Measurements from ENCODE around the gene NOC4L.

The NOC4L gene

DNA sequence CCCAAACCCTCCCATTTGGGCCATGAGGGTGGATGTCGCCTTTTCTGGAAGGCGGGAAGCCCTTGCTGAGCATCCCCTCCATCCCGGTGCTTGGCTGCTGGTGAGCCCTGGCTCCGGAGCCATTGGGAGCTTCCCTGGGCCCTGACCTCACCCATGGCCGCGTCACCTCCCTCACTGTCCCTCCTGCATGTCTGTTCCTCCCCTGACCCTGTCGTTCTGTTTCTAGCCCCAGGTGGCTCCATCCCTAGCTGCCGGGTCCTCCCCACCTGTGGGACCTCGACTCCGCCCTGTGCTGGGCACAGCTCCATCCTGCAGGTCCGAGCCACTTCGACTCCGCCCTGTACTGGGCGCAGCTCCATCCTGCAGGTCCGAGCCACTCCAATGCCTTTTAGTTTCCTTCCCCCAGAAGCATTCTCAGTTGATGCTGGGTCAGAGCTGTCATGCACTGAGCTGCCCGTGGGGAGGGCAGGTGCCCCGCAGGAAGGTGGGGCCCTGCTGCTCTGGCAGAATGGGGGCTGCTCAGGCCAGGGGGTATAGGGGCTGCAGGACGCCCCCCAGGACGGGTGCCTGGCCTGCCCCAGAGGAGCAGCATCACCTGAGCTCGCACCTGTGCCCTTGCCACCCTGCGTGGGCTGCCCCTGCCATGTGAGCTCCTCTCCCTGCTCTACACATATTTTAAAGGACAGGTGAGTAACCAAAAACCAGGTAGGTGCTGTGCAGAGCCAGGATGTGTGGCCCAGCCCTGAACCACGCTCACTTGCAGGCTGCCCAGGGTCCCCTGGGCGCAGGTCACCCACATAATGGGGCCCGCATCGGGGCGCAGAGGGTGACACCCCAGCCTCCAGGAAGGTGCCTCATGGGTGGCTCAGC is 19.0 kb downstream of the NOC4L start:
- no peak overlapping the region for H3K27ac ChIP-seq (ENCODE audit: low read depth, low read length, poor library complexity, severe bottlenecking)
- H3K9me3 ChIP-seq (ENCODE audit: low read length), result no peaks in the 10 kb centered on the region
- no peaks in the 10 kb centered on the region for H3K4me1 ChIP-seq (ENCODE audit: insufficient read depth, low read length, severe bottlenecking)
- H4K20me1 ChIP-seq (ENCODE audit: insufficient read depth, low read length), result no peaks in the 10 kb centered on the region
- H3K4me3 ChIP-seq (ENCODE audit: low read depth, low read length, poor library complexity, severe bottlenecking), result no peak overlapping the region
- H3F3A ChIP-seq (ENCODE audit: insufficient read depth, low read length), result no peaks in the 10 kb centered on the region
- H3K36me3 ChIP-seq (ENCODE audit: insufficient read depth, low read length), result no peaks in the 10 kb centered on the region; the same call in none of the 2 replicates
- no peaks in the 10 kb centered on the region for H3K9me2 ChIP-seq (ENCODE audit: low read depth, low read length)
- H2AFZ ChIP-seq (ENCODE audit: low read length), result no peak overlapping the region
- TF ChIP-seq, protein P1, sequence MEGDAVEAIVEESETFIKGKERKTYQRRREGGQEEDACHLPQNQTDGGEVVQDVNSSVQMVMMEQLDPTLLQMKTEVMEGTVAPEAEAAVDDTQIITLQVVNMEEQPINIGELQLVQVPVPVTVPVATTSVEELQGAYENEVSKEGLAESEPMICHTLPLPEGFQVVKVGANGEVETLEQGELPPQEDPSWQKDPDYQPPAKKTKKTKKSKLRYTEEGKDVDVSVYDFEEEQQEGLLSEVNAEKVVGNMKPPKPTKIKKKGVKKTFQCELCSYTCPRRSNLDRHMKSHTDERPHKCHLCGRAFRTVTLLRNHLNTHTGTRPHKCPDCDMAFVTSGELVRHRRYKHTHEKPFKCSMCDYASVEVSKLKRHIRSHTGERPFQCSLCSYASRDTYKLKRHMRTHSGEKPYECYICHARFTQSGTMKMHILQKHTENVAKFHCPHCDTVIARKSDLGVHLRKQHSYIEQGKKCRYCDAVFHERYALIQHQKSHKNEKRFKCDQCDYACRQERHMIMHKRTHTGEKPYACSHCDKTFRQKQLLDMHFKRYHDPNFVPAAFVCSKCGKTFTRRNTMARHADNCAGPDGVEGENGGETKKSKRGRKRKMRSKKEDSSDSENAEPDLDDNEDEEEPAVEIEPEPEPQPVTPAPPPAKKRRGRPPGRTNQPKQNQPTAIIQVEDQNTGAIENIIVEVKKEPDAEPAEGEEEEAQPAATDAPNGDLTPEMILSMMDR (IDR thresholded peaks at IDR 0.05; ENCODE audit: low read length), result no peak
- TF ChIP-seq EZH2 (IDR thresholded peaks at IDR 0.05; ENCODE audit: borderline replicate concordance, low read length), result no peak
- H3K9ac ChIP-seq (ENCODE audit: low read length), result no peak overlapping the region
- H3K79me2 ChIP-seq (ENCODE audit: insufficient read depth, low read length), result no peaks in the 10 kb centered on the region
- H3K4me2 ChIP-seq (ENCODE audit: low read length), result no peak overlapping the region
- no peaks in the 10 kb centered on the region for H3K27me3 ChIP-seq (ENCODE audit: insufficient read depth, low read length)

DNA sequence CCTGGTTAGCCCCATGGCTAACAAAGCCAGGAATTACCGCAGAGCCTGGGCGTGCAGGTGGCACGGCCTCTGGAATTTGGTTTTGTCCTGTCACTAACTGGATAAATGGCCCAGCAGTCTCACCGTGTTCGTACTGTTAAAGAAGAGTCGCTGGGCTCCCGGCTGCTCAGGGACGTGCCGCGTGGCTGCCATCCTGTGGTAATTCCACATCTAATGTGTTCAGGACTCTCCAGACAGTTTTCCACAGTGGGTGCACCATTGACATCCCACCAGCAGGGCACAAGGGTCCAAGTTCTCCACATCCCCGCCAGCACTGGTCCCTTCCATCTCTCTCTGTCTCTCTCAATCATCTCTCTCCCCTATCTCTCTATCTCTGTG is 19.6 kb downstream of the NOC4L start:
- Histone ChIP-seq H3K9me2 (ENCODE audit: low read depth, low read length) (no peaks in the 10 kb centered on the region), H3K9ac (ENCODE audit: low read length) (no peak overlapping the region), H3K27ac (ENCODE audit: low read depth, low read length, poor library complexity, severe bottlenecking) (no peak overlapping the region), H3K27me3 (ENCODE audit: insufficient read depth, low read length) (no peaks in the 10 kb centered on the region), H3K36me3 (ENCODE audit: insufficient read depth, low read length) (no peaks in the 10 kb centered on the region), H4K20me1 (ENCODE audit: insufficient read depth, low read length) (no peaks in the 10 kb centered on the region), H3K79me2 (ENCODE audit: insufficient read depth, low read length) (no peaks in the 10 kb centered on the region), H3K9me3 (ENCODE audit: low read length) (no peaks in the 10 kb centered on the region), H3K4me3 (ENCODE audit: low read depth, low read length, poor library complexity, severe bottlenecking) (no peak overlapping the region), H2AFZ (ENCODE audit: low read length) (no peak overlapping the region), H3K4me2 (ENCODE audit: low read length) (no peak overlapping the region), H3K4me1 (ENCODE audit: insufficient read depth, low read length, severe bottlenecking) (no peaks in the 10 kb centered on the region), H3F3A (ENCODE audit: insufficient read depth, low read length) (no peaks in the 10 kb centered on the region)
- TF ChIP-seq, protein P1 (IDR thresholded peaks at IDR 0.05; ENCODE audit: low read length), result no peak
- TF ChIP-seq EZH2 (IDR thresholded peaks at IDR 0.05; ENCODE audit: borderline replicate concordance, low read length), result no peak

DNA sequence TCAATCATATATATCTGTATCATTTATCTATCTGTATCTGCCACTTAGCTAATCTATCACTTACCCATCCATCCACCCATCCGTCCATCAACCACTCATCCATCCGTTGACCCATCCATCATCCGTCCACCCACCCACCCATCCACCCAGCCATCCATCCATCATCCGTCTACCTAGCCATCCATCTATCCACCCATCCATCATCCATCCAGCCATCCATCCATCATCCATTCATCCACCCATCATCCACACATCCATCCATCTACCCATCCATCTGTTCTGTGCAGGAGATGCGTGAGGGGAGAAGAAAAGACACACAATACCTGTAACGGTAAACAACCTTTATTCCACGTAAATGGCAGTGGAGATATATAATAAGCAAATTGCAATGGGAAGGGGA is 20.2 kb downstream of the NOC4L start:
- no peak overlapping the region for H2AFZ ChIP-seq (ENCODE audit: low read length)
- no peak for TF ChIP-seq EZH2 (IDR thresholded peaks at IDR 0.05; ENCODE audit: borderline replicate concordance, low read length)
- TF ChIP-seq, protein P1 (IDR thresholded peaks at IDR 0.05; ENCODE audit: low read length), result no peak

More for the DNA sequence above, 20.2 kb downstream of the NOC4L start:
- Histone ChIP-seq H3K4me3 (ENCODE audit: low read depth, low read length, poor library complexity, severe bottlenecking) (no peak overlapping the region), H3K4me1 (ENCODE audit: insufficient read depth, low read length, severe bottlenecking) (no peaks in the 10 kb centered on the region), H3K9me2 (ENCODE audit: low read depth, low read length) (no peaks in the 10 kb centered on the region), H3K27ac (ENCODE audit: low read depth, low read length, poor library complexity, severe bottlenecking) (no peak overlapping the region), H3K4me2 (ENCODE audit: low read length) (no peak overlapping the region), H3K9ac (ENCODE audit: low read length) (no peak overlapping the region), H3K36me3 (ENCODE audit: insufficient read depth, low read length) (no peaks in the 10 kb centered on the region), H3K9me3 (ENCODE audit: low read length) (no peaks in the 10 kb centered on the region), H3F3A (ENCODE audit: insufficient read depth, low read length) (no peaks in the 10 kb centered on the region), H3K79me2 (ENCODE audit: insufficient read depth, low read length) (no peaks in the 10 kb centered on the region), H4K20me1 (ENCODE audit: insufficient read depth, low read length) (no peaks in the 10 kb centered on the region), H3K27me3 (ENCODE audit: insufficient read depth, low read length) (no peaks in the 10 kb centered on the region)
